GM18868 (cell line): ENCODE data around the gene SCGB1A1.

Experiments used
- ATAC-seq: cut with Tn5 transposase; IDR thresholded peaks from one replicate; pipeline ENCODE4 v1.9.1; 2021; ENCODE audit warnings: mild to moderate bottlenecking, moderate library complexity; ENCODE audit not compliant: unreplicated experiment

The SCGB1A1 gene

GRCh38 chr11:62398011-62398994, 20.5 kb upstream of the SCGB1A1 start:
- no peak for ATAC-seq

DNA sequence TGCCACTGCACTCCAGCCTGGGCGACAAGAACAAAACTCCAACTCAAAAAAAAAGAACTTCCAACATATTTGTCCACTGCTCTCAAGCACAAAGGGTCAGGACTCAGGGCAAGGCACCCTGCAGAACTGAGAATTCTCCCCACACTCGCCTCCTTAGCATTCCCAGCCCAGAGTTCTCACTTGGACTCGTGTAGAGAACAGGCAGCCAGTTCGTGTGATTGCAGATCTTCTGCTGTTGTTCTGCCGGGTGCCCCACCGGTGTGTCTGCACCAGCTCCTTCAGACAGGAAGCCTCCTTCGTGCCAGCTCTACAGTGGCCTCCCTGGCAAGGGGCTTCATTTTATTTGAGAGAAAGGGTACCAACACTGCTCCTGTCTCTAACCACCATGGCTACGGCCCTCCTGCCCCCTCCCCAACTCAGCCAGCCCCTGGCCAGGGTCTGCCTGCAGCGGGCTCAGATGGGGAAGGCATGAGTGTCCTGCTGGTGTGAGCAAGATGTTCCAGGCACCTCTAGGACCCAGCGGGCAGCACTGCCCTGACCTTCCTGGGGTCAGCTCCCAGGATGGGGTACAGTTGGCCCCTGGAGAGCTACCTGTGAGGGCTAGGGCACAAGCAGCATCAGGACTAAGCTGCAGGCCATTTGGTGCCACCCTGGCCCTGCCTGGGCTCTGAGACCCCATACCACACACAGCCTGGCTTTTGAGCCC, 19.5 kb upstream of the SCGB1A1 start:
- ATAC-seq = no peak

DNA sequence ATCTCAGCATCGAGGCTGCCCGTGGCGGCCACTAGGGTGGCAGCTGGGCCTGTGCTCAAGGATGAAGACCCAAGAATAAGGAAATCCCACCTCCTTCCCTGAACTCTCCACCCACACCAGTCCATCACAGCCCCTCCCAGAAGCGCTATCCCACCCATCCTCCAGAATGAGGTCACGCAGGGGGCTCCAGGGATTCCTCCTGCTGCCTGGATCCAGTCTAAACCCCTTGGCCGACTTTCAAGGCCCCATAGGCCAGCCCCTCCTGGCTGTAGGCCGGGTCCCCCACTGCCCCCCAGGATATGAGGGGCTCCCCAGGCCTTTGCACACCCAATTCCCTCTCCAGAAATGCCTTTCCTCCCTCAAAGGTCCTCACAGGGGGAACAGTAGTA, 19.0 kb upstream of the SCGB1A1 start:
- ATAC-seq = no peak

GRCh38 chr11:62400281-62400680, 18.6 kb upstream of the SCGB1A1 start:
- no peak for ATAC-seq

GRCh38 chr11:62400760-62401159, 18.1 kb upstream of the SCGB1A1 start:
- no peak for ATAC-seq

GRCh38 chr11:62401356-62401755, 17.5 kb upstream of the SCGB1A1 start:
- ATAC-seq = no peak

GRCh38 chr11:62401811-62402210, 17.0 kb upstream of the SCGB1A1 start:
- no peak for ATAC-seq

- no peak for ATAC-seq
These were observed 16.4 kb upstream of the SCGB1A1 start for GRCh38 chr11:62402226-62402959.

- ATAC-seq = no peak
These were observed 15.7 kb upstream of the SCGB1A1 start for GRCh38 chr11:62402960-62403730.

- ATAC-seq = no peak
These were observed 14.4 kb upstream of the SCGB1A1 start for GRCh38 chr11:62404435-62404834.

DNA sequence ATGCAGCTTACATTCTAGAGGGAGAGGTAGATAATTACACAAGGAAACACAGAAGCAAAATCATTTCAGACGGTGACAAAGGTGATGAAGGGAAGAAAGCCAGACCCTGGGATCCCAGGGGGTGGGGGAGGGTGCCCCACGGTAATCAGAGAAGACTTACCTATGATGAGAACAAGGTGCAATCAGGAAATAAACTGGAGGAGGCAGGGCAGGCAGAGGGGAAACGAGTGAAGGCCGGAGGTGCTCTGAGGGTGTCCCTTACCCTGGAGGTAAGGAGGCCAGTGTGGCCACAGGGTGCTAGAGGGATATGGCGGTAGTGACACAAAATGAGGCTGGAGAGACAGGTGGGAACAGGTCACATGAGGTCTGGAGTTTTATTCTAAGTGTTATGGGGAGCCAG, 13.9 kb upstream of the SCGB1A1 start:
- ATAC-seq = no peak

GRCh38 chr11:62406034-62406433, 12.8 kb upstream of the SCGB1A1 start:
- no peak for ATAC-seq

- no peak for ATAC-seq
These were observed 9.0 kb upstream of the SCGB1A1 start for GRCh38 chr11:62409831-62410230.

DNA sequence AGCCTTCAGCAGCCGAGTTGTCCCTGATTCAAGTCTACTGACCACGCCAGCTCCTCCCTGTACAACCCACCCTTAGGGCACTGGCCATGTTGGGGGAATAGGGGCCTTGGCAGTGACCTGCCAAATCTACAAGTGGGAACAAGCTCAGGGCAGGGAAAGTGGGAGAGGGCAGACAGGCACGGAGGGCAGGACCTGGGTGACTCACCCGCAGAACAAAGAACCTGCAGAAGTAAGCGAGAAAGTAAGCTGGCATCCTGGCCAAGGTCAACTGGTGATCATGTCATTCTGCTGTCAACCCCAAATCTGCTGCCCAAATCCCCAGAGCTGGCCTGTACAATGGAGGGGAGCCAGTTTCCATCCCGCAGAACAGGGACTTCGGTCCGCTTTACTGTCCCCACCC, 7.9 kb upstream of the SCGB1A1 start:
- no peak for ATAC-seq

GRCh38 chr11:62411524-62411923, 7.3 kb upstream of the SCGB1A1 start:
- ATAC-seq = no peak

DNA sequence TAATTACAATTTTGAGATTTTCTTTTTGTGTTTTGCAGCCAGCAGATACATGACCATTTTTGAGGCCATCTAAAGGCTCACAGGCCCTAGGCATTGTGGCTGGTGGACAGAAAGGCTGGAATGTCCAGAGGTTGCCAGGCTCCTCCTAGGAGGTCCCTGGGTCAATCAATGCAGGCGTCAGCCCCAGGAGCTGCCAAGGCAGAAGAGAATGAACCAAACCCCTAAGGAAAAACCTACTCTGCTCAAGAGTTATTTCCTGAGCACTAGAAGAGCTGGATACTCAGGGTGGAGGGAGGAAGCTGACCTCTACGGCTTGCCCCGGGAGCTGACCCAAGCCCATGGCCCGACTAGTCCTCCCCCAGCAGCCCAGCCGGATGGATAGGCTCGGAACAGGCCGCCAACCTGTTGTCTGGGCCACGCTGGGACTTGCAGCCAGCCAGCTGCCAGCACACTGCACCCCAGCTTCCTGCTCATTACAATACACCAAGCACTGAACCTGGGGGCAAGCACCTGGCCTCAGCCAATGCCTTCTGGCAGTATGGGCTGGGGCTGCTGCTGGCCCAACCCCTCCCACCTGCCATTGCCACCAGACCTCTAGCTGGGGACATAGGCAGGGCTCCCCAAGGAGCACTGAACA, 5.7 kb upstream of the SCGB1A1 start:
- no peak for ATAC-seq

DNA sequence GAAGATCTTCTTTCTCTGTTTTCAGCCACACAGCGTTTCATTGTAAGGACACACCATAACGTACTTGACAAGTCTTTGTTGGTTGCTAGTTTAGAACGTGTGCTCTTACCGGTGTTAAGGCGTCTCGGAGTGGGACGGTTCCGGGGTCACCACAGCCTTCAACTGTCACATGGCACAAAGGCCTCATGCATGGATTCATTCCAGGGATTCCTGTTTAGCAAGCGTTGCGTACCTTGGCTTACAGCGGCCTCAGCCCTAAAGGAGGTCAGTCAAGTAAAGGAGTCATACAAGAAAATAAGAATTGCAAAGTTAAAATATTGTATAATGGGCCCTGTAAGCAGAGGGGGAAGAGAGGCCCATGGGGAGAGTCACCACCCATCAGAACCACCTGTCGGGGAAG, 2.2 kb upstream of the SCGB1A1 start:
- no peak for ATAC-seq

GRCh38 chr11:62418136-62418535, 697 bp upstream of the SCGB1A1 start:
- no peak for ATAC-seq

- ATAC-seq = no peak
These were observed 589 bp downstream of the SCGB1A1 start for GRCh38 chr11:62419314-62419929.

DNA sequence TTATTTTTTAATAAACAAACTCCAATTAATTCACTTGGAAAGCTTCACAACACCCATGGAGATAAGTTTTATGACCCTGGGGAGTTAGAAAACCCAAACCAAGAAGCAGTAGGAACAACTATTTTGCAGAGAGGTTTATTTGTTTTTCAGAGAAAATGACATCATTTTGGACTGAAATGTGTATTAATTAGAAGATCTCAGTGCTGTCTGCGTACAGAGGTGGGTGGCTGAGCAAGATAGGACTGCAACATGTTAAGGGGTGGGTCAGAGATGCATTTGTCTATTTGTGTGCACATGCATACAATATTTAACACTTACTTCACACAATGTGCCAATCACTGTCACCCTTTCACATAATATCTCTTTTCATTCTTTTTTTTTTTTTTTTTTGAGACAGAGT, 1.1 kb downstream of the SCGB1A1 start:
- no peak for ATAC-seq
